UCSD-AML1 (cell line): Measurements from ENCODE around the gene LRRC27.
A peak's percentile ranks its signal among the peaks of the same experiment; 100 is the strongest.
"Not testable (repeated sequence)": the region's sequence is repeated elsewhere in the genome, so short reads cannot be mapped to it uniquely, and the experiment has no call there.

ENCODE experiments used
- DNase-seq: peaks from one replicate; lab custom pipeline; 2025; ENCODE audit not compliant: unreplicated experiment; lab: John Stamatoyannopoulos, UW

Gene LRRC27

GRCh38 chr10:132314336-132314735, 17.7 kb upstream of the LRRC27 start:
- no peak for DNase-seq

DNA sequence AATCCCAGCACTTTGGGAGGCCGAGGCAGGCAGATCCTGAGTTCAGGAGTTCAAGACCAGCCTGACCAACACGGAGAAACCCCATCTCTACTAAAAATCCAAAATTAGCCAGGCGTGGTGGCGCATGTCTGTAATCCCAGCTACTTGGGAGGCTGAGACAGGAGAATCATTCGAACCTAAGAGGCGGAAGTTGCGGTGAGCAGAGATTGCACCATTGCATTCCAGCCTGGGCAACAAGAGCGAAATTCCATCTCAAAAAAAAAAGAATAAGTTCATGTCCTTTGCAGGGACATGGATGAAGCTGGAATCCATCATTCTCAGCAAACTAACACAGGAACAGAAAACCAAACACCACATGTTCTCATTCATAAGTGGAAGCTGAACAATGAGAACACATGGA, 17.1 kb upstream of the LRRC27 start:
- DNase-seq = not testable (repeated sequence)

DNA sequence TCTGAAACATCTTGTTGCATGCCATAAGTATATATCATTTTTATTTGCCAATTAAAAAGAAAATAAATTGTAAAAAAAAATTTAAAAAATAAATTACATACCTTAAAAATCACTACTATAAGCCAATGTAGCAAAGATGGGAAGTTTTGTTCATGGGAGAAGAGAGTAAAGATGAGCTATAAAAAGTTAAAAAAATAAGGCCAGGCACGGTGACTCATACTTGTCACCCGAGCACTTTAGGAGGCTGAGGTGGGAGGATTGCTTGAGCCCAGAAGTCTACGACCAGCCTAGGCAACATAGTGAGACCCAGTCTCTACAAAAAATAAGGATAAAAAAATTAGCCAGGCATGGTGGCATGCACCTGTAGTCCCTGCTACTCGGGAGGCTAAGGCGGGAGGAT, 15.9 kb upstream of the LRRC27 start:
- DNase-seq = no peak

DNA sequence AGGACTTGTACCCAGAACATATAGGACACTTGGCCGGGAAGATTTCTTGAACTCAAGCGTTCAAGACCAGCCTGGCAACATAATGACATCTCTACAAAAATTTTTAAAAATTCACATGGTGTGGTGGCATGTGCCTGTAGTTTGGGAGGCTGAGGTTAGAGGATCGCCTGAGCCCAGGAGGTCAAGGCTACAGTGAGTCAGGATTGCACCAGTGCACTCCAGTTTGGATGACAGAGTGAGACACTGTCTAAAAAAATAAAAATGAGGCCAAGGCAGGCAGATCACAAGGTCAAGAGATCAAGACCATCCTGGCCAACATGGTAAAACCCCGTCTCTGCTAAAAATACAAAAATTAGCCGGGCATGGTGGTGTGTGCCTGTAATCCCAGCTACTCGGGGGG, 14.5 kb upstream of the LRRC27 start:
- not testable (repeated sequence) for DNase-seq

DNA sequence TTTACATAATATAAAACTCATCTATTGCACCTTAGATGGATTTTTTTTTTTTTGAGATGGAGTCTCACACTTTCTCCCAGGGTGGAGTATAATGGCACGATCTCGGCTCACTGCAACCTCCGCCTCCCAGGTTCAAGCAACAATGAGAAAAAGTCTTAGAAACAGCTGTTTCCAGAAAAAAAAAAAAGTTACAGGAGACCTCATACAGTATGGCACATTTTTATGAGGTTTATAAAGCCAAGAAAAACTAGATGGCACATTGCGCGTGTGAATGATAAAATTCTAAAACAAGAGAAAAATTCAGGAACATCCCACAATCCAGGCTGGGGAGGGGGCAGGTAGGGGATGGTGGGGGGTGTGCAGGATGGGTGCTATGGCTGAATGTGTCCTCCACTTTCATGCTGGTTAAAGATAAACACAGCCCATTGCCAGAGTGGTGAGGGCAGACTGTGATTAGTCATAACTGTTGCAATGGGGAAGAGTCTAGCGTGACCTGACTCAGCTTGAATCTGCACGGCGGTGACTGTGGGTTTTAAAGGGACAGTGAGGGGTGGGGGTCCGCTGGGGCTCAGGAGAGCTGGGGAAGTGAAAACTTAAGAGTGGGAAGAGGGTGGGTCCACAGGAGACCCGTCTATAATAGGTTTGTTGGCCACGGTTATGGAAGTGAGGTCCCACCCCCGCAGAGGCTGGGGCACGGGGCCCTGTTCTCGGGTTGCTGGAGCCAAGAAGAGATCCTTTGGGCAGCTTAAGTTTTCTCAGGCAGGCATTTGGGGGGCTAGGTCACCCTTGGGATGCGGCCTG, 11.9 kb upstream of the LRRC27 start:
- DNase-seq = no peak

- no peak for DNase-seq
Measured at GRCh38 chr10:132320654-132321469, 11.1 kb upstream of the LRRC27 start.

DNA sequence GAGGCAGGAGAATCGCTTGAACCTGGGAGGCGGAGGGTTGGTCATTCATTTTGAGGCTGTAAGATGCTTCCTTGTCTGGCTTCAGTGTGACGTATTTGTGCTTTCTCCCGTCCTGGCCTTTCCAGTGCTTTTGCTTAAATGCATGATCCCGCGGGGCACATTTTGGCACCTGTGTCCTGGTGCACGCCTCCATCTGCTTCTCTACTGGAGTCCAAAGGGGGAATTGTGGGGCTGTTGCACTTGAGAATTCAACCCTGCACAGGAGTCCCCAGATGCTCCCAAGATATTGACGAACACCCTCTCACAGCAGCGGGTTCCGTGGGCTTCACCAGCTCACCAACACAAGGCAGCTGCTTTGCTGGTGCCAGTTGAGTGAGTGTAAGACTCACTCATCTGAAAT, 10.3 kb upstream of the LRRC27 start:
- no peak for DNase-seq

- no peak for DNase-seq
Measured at GRCh38 chr10:132322586-132323048, 9.4 kb upstream of the LRRC27 start.

- DNase-seq = no peak
Measured at GRCh38 chr10:132324186-132324585, 7.8 kb upstream of the LRRC27 start.

DNA sequence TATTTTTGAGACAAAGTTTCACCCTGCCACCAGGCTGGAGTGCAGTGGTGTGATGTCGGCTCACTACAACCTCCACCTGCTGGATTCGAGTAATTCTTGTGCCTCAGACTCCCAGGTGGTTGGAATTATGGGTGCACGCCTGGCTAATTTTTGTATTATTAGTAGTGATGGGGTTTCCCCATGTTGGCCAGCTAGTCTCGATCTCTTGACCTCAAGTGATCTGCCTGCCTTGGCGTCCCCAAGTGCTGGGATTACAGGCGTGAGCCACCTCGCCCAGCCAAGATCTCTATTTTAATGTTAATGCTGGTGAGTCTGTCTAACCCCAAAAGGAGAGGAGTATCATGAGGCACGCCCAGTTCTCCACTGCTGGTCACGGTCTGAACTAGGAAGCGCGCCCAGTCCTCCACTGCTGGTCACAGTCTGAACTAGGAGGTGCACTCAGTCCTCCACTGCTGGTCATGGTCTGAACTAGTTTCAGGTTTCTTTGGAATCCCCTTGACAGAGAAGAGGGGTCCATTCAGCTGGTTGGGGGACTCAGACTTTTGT, 5.6 kb upstream of the LRRC27 start:
- no peak for DNase-seq

DNA sequence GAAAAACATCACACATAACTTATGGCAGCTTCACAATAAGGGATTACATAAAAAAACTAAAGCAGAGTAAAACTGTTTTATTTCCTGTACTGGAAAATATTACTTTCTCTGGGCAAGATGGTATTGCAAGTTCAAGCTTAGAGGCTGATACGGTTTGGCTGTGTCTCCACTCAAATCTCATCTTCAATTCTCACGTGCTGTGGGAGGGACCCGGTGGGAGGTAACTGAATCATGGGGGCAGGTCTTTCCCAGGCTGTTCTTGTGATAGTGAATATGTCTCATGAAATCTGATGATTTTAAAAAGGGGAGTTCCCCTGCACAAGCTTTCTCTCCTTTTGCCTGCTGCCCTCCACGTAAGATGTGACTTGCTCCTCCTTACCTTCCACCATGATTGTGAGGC, 5.1 kb upstream of the LRRC27 start:
- DNase-seq = no peak

DNA sequence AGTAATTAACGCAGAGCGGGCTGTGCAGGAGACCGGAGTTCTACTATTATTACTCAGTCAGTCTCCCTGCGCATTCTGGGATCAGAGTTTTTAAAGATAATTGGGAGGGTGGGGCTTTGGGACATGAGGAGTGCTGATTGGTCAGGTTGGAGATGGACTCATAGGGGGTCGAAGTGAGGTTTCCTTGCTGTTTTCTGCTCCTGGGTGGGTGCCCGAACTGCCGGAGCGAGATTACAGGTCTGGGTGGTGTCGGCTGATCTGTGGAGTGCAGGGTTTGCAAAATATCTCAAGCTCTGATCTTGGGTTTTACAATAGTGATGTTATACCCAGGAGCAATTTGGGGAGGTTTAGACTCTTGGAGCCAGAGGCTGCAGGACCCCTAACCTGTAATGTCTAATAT, 3.9 kb upstream of the LRRC27 start:
- DNase-seq = no peak

DNA sequence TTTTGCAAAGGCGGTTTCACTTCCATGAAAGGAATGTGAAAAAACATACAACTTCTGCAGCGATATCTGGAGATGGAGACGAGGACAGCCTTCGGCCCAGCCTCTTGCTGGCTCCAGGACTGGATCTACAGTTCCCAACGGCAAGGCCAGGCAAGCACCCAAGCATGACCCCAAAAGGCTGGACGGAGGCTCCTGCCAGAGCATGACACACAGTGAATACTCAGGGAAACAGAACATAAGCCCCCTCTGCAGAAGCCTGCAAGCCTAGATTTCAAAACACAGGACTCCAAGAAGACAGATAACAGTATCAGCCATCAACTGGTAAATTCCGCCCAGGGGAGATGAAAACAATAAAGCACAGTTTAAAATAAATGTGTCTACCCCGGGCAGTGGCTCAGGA, 3.3 kb upstream of the LRRC27 start:
- DNase-seq = no peak

DNA sequence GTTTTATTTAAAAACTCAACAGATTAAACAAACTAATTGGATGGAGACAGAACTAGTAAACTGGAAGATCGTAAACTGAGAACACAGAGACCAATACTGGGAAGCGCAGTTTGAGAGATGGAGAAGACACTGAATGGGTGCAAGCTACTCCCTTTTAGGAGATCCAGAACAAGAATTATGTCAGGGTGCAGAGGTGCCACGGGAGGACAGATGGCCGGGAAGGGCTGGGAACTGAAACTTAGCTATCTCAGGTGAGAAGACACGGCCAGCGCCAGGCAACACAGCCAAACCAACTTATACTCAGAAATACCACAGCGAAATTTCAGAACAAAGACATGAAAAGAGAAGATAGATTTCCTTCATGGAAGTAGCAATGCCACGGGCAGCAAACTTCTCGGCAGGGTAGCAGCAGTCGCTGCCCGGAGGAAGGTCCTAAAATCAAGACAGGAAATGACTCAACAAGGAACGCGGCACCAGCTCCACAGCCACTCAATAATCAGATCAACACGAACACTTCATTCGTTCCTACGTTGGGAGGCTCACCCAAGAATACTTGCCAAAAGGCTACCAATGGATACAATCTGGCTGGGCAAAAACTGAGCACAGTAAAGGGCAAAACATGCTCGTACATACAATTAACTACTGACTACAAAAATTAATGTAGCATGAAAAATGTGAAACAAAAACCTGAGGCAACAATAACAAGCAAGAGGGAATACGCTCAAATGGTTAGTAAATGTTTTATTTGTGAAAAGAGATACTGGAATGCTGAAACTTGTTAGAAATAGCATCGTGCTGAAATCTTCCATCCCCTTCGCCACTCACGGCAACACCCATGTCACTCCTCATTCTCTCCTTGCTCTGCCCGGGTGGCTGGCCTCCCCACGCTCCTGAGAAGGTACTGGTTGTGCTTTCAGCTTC, 2.2 kb upstream of the LRRC27 start:
- peak; percentile 36 for DNase-seq

- DNase-seq = no peak
Measured at GRCh38 chr10:132330486-132330833, 1.5 kb upstream of the LRRC27 start.

DNA sequence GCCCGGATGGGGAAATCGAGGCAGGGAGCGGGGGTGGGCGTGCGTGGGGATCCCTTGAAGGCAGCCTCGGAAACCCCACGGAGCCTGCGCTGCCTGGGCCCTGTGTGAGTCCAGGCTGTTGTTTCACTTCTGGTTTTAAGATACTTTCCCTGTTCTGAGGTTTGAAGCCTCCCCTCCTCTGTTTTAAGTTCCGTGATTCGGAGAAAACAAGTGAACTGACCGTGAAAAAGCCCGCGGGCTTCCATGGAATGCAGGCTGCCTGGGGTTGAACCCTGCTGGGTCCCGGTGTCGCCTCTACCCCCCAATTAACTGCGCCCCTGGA, 401 bp downstream of the LRRC27 start:
- DNase-seq = no peak

- DNase-seq = no peak
Measured at GRCh38 chr10:132333386-132333785, 1.4 kb downstream of the LRRC27 start.

- no peak for DNase-seq
Measured at GRCh38 chr10:132334631-132335188, 2.7 kb downstream of the LRRC27 start.

GRCh38 chr10:132335189-132336063, 3.4 kb downstream of the LRRC27 start:
- DNase-seq = peak; percentile 80
